HCT116 (cell line): Measurements from ENCODE around the gene PTCD1. TPM values are rescaled to one million over a fixed set of nuclear protein-coding genes. Genes with fewer than 3 reads are reported as not detected.

Source experiments
- ATAC-seq: fragments of 200-7000 bp; cut with Tn5 transposase; 2 replicates; pipeline ENCODE4 v1.9.1; 2020; ENCODE audit warnings: mild to moderate bottlenecking, moderate library complexity
- BruUV-seq: library from RNA; stranded (reverse); fragments of 400-500 nt; replicated peaks from 2 replicates; lab custom pipeline; 2021; lab: Mats Ljungman, UMichigan
- CTCF ChIA-PET: fragments of 300-600 bp; sonication (Branson Sonifier 250); formaldehyde crosslinking; loops from one replicate; lab custom pipeline; 2021; ENCODE audit warnings: antibody characterized with exemption; lab: Charles Lee
- POLR2A ChIA-PET: fragments of 300-600, 350-600 bp; sonication (Branson Sonifier 250); formaldehyde crosslinking; loops from one replicate; lab custom pipeline; 2021; ENCODE audit warnings: antibody characterized with exemption; lab: Charles Lee
- RAD21 ChIA-PET, 2 experiments: fragments of 300-600 bp; sonication (Branson Sonifier 250); formaldehyde crosslinking; loops; one replicate each; lab custom pipeline; 2023; ENCODE audit warnings: low total read pairs in 2 of 2; ENCODE audit not compliant: uncharacterized antibody in 2 of 2, unreplicated experiment in 2 of 2, low non-redundant PET in 1 of 2; lab: Charles Lee
- DNase-seq: peaks from one replicate; pipeline ENCODE4 v3.0.0-alpha.2; 2010; ENCODE audit warnings: low read depth, low spot score
- H2AFZ ChIP-seq: fragments of 200-600 bp; shearing (Covaris generic), sonication (generic); 2 replicates; pipeline ENCODE4 v1.6.1; 2017; ENCODE audit warnings: low read depth, mixed run types, mixed read lengths, antibody characterized with exemption, low read length; ENCODE audit not compliant: poor library complexity, severe bottlenecking
- H3K27ac ChIP-seq: 2 replicates; pipeline ENCODE4 v1.5.1; 2012; ENCODE audit warnings: low read depth, low read length
- H3K27me3 ChIP-seq: fragments of 200-600 bp; sonication (generic); 2 replicates; pipeline ENCODE4 v1.6.1; 2016; ENCODE audit warnings: mixed run types, low read length, mixed read lengths; ENCODE audit not compliant: insufficient read depth
- H3K36me3 ChIP-seq, 2 experiments: fragments of 200-500 bp in 1 of 2; fragments of 200-600 bp in 1 of 2; sonication (Bioruptor generic) in 1 of 2; sonication (generic) in 1 of 2; 2 replicates each; pipeline versions ENCODE4 v1.5.1 to v1.6.1; 2014 to 2016; ENCODE audit warnings: low read length in 2 of 2, inconsistent platforms in 1 of 2, mixed read lengths in 1 of 2, mixed run types in 1 of 2; ENCODE audit not compliant: insufficient read depth in 2 of 2, control insufficient read depth in 1 of 2
- H3K4me1 ChIP-seq, 2 experiments: fragments of 200-600 bp in 1 of 2; sonication (generic) in 1 of 2; 2 replicates each; pipeline versions ENCODE4 v1.5.1 to v1.6.1; 2012 to 2017; ENCODE audit warnings: low read length in 2 of 2, inconsistent platforms in 1 of 2, mild to moderate bottlenecking in 1 of 2, mixed read lengths in 1 of 2, mixed run types in 1 of 2, moderate library complexity in 1 of 2; ENCODE audit not compliant: insufficient read depth in 2 of 2, control insufficient read depth in 1 of 2
- H3K4me2 ChIP-seq: fragments of 200-600 bp; sonication (generic); 2 replicates; pipeline ENCODE4 v1.6.1; 2017; ENCODE audit warnings: mixed run types, low read length, mixed read lengths
- H3K4me3 ChIP-seq, 2 experiments: fragments of 200-600 bp in 1 of 2; sonication (generic) in 1 of 2; replicated peaks in 1 of 2; 2 replicates each; pipeline ENCODE4 v1.5.1; 2011 to 2016; ENCODE audit warnings: low read length in 2 of 2, control low read depth in 1 of 2, low read depth in 1 of 2, mild to moderate bottlenecking in 1 of 2, mixed read lengths in 1 of 2, mixed run types in 1 of 2
- H3K79me2 ChIP-seq: fragments of 200-600 bp; sonication (generic); 2 replicates; pipeline ENCODE4 v1.6.1; 2017; ENCODE audit warnings: mild to moderate bottlenecking, mixed run types, low read length, moderate library complexity, mixed read lengths; ENCODE audit not compliant: insufficient read depth
- H3K9ac ChIP-seq: fragments of 200-600 bp; sonication (generic); 2 replicates; pipeline ENCODE4 v1.6.1; 2016; ENCODE audit warnings: low read length, mixed read lengths
- H3K9me2 ChIP-seq: fragments of 200-600 bp; sonication (generic), shearing (Covaris generic); 2 replicates; pipeline ENCODE4 v1.6.1; 2017; ENCODE audit warnings: mixed run types, mild to moderate bottlenecking, moderate library complexity; ENCODE audit not compliant: insufficient read depth
- H3K9me3 ChIP-seq, 2 experiments: fragments of 200-500 bp in 1 of 2; fragments of 200-600 bp in 1 of 2; sonication (Bioruptor generic) in 1 of 2; sonication (generic) in 1 of 2; 2 replicates each; pipeline ENCODE4 v1.6.1; 2014 to 2017; ENCODE audit warnings: low read length in 2 of 2, mixed read lengths in 2 of 2, inconsistent platforms in 1 of 2, low read depth in 1 of 2, mild to moderate bottlenecking in 1 of 2, mixed run types in 1 of 2, moderate library complexity in 1 of 2; ENCODE audit not compliant: control insufficient read depth in 1 of 2, insufficient read depth in 1 of 2
- H4K20me1 ChIP-seq: fragments of 200-600 bp; sonication (generic), shearing (Covaris generic); 2 replicates; pipeline ENCODE4 v1.6.1; 2017; ENCODE audit warnings: mixed run types, mild to moderate bottlenecking, moderate library complexity; ENCODE audit not compliant: insufficient read depth
- CBX3 ChIP-seq: IDR thresholded peaks from 2 replicates; pipeline ENCODE4 v1.6.1; 2012; ENCODE audit warnings: low read depth
- EGR1 ChIP-seq: IDR thresholded peaks from 2 replicates; pipeline ENCODE4 v1.6.1; 2012; ENCODE audit warnings: low read depth
- ELF1 ChIP-seq: IDR thresholded peaks from 2 replicates; pipeline ENCODE4 v1.6.1; 2012; ENCODE audit warnings: low read depth, borderline replicate concordance
- EZH2 ChIP-seq: fragments of 200-600 bp; sonication (generic); IDR thresholded peaks from 2 replicates; pipeline ENCODE4 v1.6.1; 2017; ENCODE audit warnings: antibody characterized with exemption, mixed run types
- EZH2phosphoT487 ChIP-seq: fragments of 200-600 bp; IDR thresholded peaks from 2 replicates; pipeline ENCODE4 v1.6.1; 2018; ENCODE audit warnings: antibody characterized with exemption, borderline replicate concordance
- FOSL1 ChIP-seq: IDR thresholded peaks from 2 replicates; pipeline ENCODE4 v1.6.1; 2012; ENCODE audit warnings: low read depth
- JUND ChIP-seq: IDR thresholded peaks from 2 replicates; pipeline ENCODE4 v1.6.1; 2012
- POLR2AphosphoS5 ChIP-seq: IDR thresholded peaks from 2 replicates; pipeline ENCODE4 v1.6.1; 2011; ENCODE audit warnings: mild to moderate bottlenecking, low read depth, low read length, moderate library complexity
- RAD21 ChIP-seq: IDR thresholded peaks from 2 replicates; pipeline ENCODE4 v1.6.1; 2012; ENCODE audit warnings: low read depth, mild to moderate bottlenecking
- REST ChIP-seq: IDR thresholded peaks from 2 replicates; pipeline ENCODE4 v1.6.1; 2012; ENCODE audit warnings: low read depth
- SIN3A ChIP-seq: IDR thresholded peaks from 2 replicates; pipeline ENCODE4 v1.6.1; 2012; ENCODE audit warnings: low read depth
- SP1 ChIP-seq: IDR thresholded peaks from 2 replicates; pipeline ENCODE4 v1.6.1; 2012; ENCODE audit warnings: low read depth
- SRF ChIP-seq: IDR thresholded peaks from 2 replicates; pipeline ENCODE4 v1.6.1; 2012; ENCODE audit warnings: low read depth
- TCF7L2 ChIP-seq: IDR thresholded peaks from 2 replicates; pipeline ENCODE4 v1.7.0; 2011; ENCODE audit warnings: borderline replicate concordance, inconsistent platforms; ENCODE audit not compliant: insufficient read depth, insufficient read length; ENCODE audit errors: extremely low read depth
- YY1 ChIP-seq: IDR thresholded peaks from 2 replicates; pipeline ENCODE4 v1.6.1; 2011; ENCODE audit warnings: low read length, low read depth, moderate library complexity, mild to moderate bottlenecking; ENCODE audit not compliant: insufficient replicate concordance; ENCODE audit errors: extremely low read depth
- ZFX ChIP-seq: fragments of 450-650 bp; IDR thresholded peaks from 2 replicates; pipeline ENCODE4 v1.6.1; 2017
- ZNF274 ChIP-seq: fragments of 200-500 bp; sonication (Bioruptor generic); IDR thresholded peaks from 2 replicates; pipeline ENCODE4 v1.6.1; 2014; ENCODE audit warnings: mild to moderate bottlenecking, low read depth, low read length, inconsistent platforms
- intact Hi-C: fragments of 100-400 bp; cut with micrococcal nuclease; formaldehyde crosslinking; loops from 2 replicates; pipeline ENCODE4 v1.10.0; 2022
- total RNA-seq: library from RNA; stranded (reverse); gene quantifications from one replicate; pipeline ENCODE4 v1.2.1, GENCODE V29; 2021; ENCODE audit not compliant: unreplicated experiment
- TF ChIP-seq, protein P1 (sequence below): IDR thresholded peaks from 2 replicates; pipeline ENCODE4 v1.6.1; 2011; ENCODE audit warnings: mild to moderate bottlenecking, low read length, moderate library complexity; ENCODE audit not compliant: insufficient replicate concordance; ENCODE audit errors: extremely low read depth
- TF ChIP-seq, protein P2 (sequence below): IDR thresholded peaks from 2 replicates; pipeline ENCODE4 v1.6.1; 2012
- TF ChIP-seq, protein P3 (sequence below), 3 experiments: fragments of 200-600 bp in 1 of 3; sonication (generic) in 1 of 3; IDR thresholded peaks in 2 of 3; conservative IDR thresholded peaks in 1 of 3; 2 replicates each; pipeline ENCODE4 v1.5.1; 2012 to 2017; ENCODE audit warnings: low read depth in 2 of 3, low read length in 2 of 3, antibody characterized with exemption in 1 of 3, borderline replicate concordance in 1 of 3, control low read depth in 1 of 3, mild to moderate bottlenecking in 1 of 3, mixed read lengths in 1 of 3, mixed run types in 1 of 3, moderate library complexity in 1 of 3; ENCODE audit not compliant: insufficient read depth in 1 of 3

Gene PTCD1
- total RNA-seq, 1 experiment from 2014 or later = 9.2 TPM

DNA sequence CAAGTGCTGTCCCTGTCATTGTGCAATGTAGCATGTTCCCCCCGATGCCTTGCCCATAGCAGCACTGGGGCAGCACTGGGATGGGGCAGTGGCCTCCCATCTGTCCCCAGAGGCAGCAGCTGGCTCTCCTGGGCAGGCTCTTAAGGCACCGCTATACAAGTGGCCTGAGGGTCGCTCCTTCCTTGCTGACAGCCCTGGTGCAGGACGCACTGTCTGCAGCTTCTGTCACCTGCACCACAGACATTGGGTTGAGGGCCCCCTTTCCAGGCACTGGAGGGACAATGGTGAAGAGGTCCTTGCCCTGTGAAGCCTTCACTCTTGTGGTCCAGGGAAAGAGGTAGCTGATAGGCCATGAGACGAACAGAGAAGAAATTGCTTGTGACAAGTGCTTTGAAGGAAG lies 10.7 kb upstream of the PTCD1 start:
- Histone ChIP-seq H3K4me2 (no peak overlapping the region), H2AFZ (no peak overlapping the region), H3K4me1 (no peaks in the 10 kb centered on the region), H3K9ac (no peak overlapping the region), H3K9me2 (no peaks in the 10 kb centered on the region), H3K27me3 (no peaks in the 10 kb centered on the region), H4K20me1 (no peaks in the 10 kb centered on the region), H3K36me3 (peaks cover 45 to 54% of the 10 kb centered on the region in 2 experiments; a peak in 3 of 4 replicates), H3K9me3 (no peaks in the 10 kb centered on the region), H3K79me2 (peaks cover 13% of the 10 kb centered on the region; the same call in 1 of the 2 replicates), H3K4me3 (no peak overlapping the region), H3K27ac (no peak overlapping the region)
- intact Hi-C loops = no loop called here
- ChIA-PET CTCF (no interaction called here), POLR2A (no interaction called here), RAD21 (no interaction called here)
- no peak for ATAC-seq
- TF ChIP-seq, protein P1, sequence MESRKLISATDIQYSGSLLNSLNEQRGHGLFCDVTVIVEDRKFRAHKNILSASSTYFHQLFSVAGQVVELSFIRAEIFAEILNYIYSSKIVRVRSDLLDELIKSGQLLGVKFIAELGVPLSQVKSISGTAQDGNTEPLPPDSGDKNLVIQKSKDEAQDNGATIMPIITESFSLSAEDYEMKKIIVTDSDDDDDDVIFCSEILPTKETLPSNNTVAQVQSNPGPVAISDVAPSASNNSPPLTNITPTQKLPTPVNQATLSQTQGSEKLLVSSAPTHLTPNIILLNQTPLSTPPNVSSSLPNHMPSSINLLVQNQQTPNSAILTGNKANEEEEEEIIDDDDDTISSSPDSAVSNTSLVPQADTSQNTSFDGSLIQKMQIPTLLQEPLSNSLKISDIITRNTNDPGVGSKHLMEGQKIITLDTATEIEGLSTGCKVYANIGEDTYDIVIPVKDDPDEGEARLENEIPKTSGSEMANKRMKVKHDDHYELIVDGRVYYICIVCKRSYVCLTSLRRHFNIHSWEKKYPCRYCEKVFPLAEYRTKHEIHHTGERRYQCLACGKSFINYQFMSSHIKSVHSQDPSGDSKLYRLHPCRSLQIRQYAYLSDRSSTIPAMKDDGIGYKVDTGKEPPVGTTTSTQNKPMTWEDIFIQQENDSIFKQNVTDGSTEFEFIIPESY = no peak
- TF ChIP-seq SP1 (no peak), CBX3 (no peak), POLR2AphosphoS5 (no peak), JUND (no peak), FOSL1 (no peak), SRF (no peak), TCF7L2 (no peak), SIN3A (no peak), EZH2phosphoT487 (no peak), RAD21 (no peak), REST (no peak), ZFX (no peak), ELF1 (no peak), EGR1 (no peak), EZH2 (no peak), ZNF274 (no peak), YY1 (no peak)
- TF ChIP-seq, protein P2, sequence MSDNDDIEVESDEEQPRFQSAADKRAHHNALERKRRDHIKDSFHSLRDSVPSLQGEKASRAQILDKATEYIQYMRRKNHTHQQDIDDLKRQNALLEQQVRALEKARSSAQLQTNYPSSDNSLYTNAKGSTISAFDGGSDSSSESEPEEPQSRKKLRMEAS = no peak
- TF ChIP-seq, protein P3, sequence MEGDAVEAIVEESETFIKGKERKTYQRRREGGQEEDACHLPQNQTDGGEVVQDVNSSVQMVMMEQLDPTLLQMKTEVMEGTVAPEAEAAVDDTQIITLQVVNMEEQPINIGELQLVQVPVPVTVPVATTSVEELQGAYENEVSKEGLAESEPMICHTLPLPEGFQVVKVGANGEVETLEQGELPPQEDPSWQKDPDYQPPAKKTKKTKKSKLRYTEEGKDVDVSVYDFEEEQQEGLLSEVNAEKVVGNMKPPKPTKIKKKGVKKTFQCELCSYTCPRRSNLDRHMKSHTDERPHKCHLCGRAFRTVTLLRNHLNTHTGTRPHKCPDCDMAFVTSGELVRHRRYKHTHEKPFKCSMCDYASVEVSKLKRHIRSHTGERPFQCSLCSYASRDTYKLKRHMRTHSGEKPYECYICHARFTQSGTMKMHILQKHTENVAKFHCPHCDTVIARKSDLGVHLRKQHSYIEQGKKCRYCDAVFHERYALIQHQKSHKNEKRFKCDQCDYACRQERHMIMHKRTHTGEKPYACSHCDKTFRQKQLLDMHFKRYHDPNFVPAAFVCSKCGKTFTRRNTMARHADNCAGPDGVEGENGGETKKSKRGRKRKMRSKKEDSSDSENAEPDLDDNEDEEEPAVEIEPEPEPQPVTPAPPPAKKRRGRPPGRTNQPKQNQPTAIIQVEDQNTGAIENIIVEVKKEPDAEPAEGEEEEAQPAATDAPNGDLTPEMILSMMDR (IDR thresholded peaks at IDR 0.05 in 2 of 3, conservative IDR thresholded peaks at IDR 0.05 in 1 of 3; ENCODE audit: borderline replicate concordance in 1 of 3, insufficient read depth in 1 of 3, low read depth in 2 of 3, low read length in 2 of 3) = no peak
- no peak for DNase-seq
- BruUV-seq = no TSS peak
